Measurements from ENCODE around the gene CHAD.
"Not testable (repeated sequence)": the region's sequence is repeated elsewhere in the genome, so short reads cannot be mapped to it uniquely, and the experiment has no call there.

CHAD gene

GRCh38 chr17:50425682-50426471, 42.8 kb downstream of the CHAD start, which contains the start of gene ACSF2:
ACSF2 (plus strand) TSS chr17:50426218; CDS start chr17:50426262, 44 bp downstream.
- DNase-seq, result peak; percentile 65

GRCh38 chr17:50424996-50425681, 43.5 kb downstream of the CHAD start:
- DNase-seq, result no peak

GRCh38 chr17:50424246-50424995, 44.3 kb downstream of the CHAD start:
- DNase-seq, result no peak

GRCh38 chr17:50423553-50424159, 45.0 kb downstream of the CHAD start:
- DNase-seq, result peak; percentile 27

- DNase-seq, result no peak
Observed at GRCh38 chr17:50422738-50423137, 45.9 kb downstream of the CHAD start.

GRCh38 chr17:50421308-50422051, 47.2 kb downstream of the CHAD start:
- no peak for DNase-seq

- no peak for DNase-seq
Observed at GRCh38 chr17:50420419-50421112, 48.1 kb downstream of the CHAD start.

- not testable (repeated sequence) for DNase-seq
Observed at GRCh38 chr17:50419577-50419976, 49.1 kb downstream of the CHAD start.

GRCh38 chr17:50414808-50415207, 53.9 kb downstream of the CHAD start:
- DNase-seq, result no peak

Data from NCI-H2171 (cell line).